A673 (cell line): ENCODE results near the gene JARID2. TPM values are rescaled to one million over a fixed set of nuclear protein-coding genes. Genes with fewer than 3 reads are reported as not detected.
A peak's percentile ranks its signal among the peaks of the same experiment; 100 is the strongest.

ENCODE experiments used
- BruUV-seq: library from RNA; stranded (reverse); fragments of 400-500 nt; replicated peaks from 2 replicates; lab custom pipeline; 2021; lab: Mats Ljungman, UMichigan
- CTCF ChIA-PET: fragments of 300-600 bp; sonication (Branson Sonifier 250); formaldehyde crosslinking; loops from one replicate; lab custom pipeline; 2022; ENCODE audit warnings: antibody characterized with exemption; lab: Charles Lee
- POLR2A ChIA-PET: fragments of 300-600 bp; sonication (Branson Sonifier 250); formaldehyde crosslinking; loops from one replicate; lab custom pipeline; 2022; ENCODE audit warnings: antibody characterized with exemption; ENCODE audit not compliant: low non-redundant PET; lab: Charles Lee
- DNase-seq: peaks from one replicate; pipeline ENCODE4 v3.0.0-alpha.2; 2015; ENCODE audit warnings: low spot score
- H3K27ac ChIP-seq: fragments of 200-600 bp; sonication (generic); 2 replicates; pipeline ENCODE4 v1.5.1; 2016; ENCODE audit warnings: mixed run types, low read depth, mild to moderate bottlenecking, mixed read lengths, antibody characterized with exemption, low read length; ENCODE audit not compliant: poor library complexity, severe bottlenecking
- H3K27me3 ChIP-seq: fragments of 200-600 bp; sonication (generic); replicated peaks from 2 replicates; pipeline ENCODE4 v1.6.1; 2017; ENCODE audit warnings: mixed run types, low read depth, mild to moderate bottlenecking, mixed read lengths, antibody characterized with exemption, low read length; ENCODE audit not compliant: insufficient read depth, poor library complexity
- H3K36me3 ChIP-seq: fragments of 200-600 bp; sonication (generic); 2 replicates; pipeline ENCODE4 v1.6.1; 2016; ENCODE audit warnings: mixed run types, mild to moderate bottlenecking, mixed read lengths, antibody characterized with exemption, low read length; ENCODE audit not compliant: insufficient read depth, poor library complexity, severe bottlenecking
- H3K4me1 ChIP-seq: fragments of 200-600 bp; sonication (generic); 2 replicates; pipeline ENCODE4 v1.6.1; 2017; ENCODE audit warnings: mixed run types, mild to moderate bottlenecking, mixed read lengths, antibody characterized with exemption, low read length; ENCODE audit not compliant: insufficient read depth, poor library complexity, severe bottlenecking
- H3K4me3 ChIP-seq: fragments of 200-600 bp; sonication (generic); 2 replicates; pipeline ENCODE4 v1.5.1; 2016; ENCODE audit warnings: low read depth, mixed run types, mild to moderate bottlenecking, mixed read lengths, low read length; ENCODE audit not compliant: poor library complexity, severe bottlenecking
- H3K9me3 ChIP-seq: fragments of 200-600 bp; sonication (generic); 2 replicates; pipeline ENCODE4 v1.6.1; 2016; ENCODE audit warnings: mixed run types, low read depth, mild to moderate bottlenecking, mixed read lengths, antibody characterized with exemption, low read length; ENCODE audit not compliant: poor library complexity, severe bottlenecking
- CTCF ChIP-seq: fragments of 300-800, 200-600 bp; sonication (generic); conservative IDR thresholded peaks from 2 replicates; pipeline ENCODE4 v1.5.1; 2017; ENCODE audit warnings: low read depth, mild to moderate bottlenecking, antibody characterized with exemption, low read length, moderate library complexity, mixed read lengths
- EZH2 ChIP-seq: fragments of 200-600 bp; sonication (generic); IDR thresholded peaks from 2 replicates; pipeline ENCODE4 v1.6.1; 2017; ENCODE audit warnings: borderline replicate concordance, low read depth, mild to moderate bottlenecking, mixed read lengths, antibody characterized with exemption, low read length; ENCODE audit not compliant: poor library complexity, severe bottlenecking
- intact Hi-C: fragments of 100-400 bp; cut with micrococcal nuclease; formaldehyde crosslinking; loops from one replicate; pipeline ENCODE4 v1.10.0; 2022; ENCODE audit not compliant: unreplicated experiment
- total RNA-seq: library from RNA; stranded (reverse); gene quantifications from 2 replicates; pipeline ENCODE4 v1.2.3, GENCODE V29; 2021

Gene JARID2
- total RNA-seq, 1 experiment from 2014 or later, result 29.4 TPM

- intact Hi-C loops, result loop anchor here (10.0 kb wide), 1 partner anchor 1379 kb away; no protein-coding TSS in a partner anchor
- DNase-seq, result peak; percentile 49
- H3K9me3 ChIP-seq, result no peaks in the 10 kb centered on the region
- H3K36me3 ChIP-seq, result peaks cover 34% of the 10 kb centered on the region
- H3K27ac ChIP-seq, result peak overlapping the region; percentile 57
- peak overlapping the region; percentile 28 for H3K4me3 ChIP-seq
- POLR2A ChIA-PET, result no interaction called here
- CTCF ChIA-PET, result interaction anchor here (0.5 to 0.8 kb wide), 3 partner anchors 61 to 118 kb away, joined by 3 to 5 read pairs (median 3); no protein-coding TSS in a partner anchor
- no peaks in the 10 kb centered on the region for H3K27me3 ChIP-seq
- no TSS peak for BruUV-seq
- H3K4me1 ChIP-seq, result peaks cover 29% of the 10 kb centered on the region
- TF ChIP-seq EZH2, result no peak
- TF ChIP-seq CTCF, result peak; percentile 34; the same call in 1 of the 2 replicates
These were observed 258.2 kb downstream of the JARID2 start for GRCh38 chr6:15504040-15504495.

GRCh38 chr6:15504581-15505350 is 258.9 kb downstream of the JARID2 start:
- TF ChIP-seq CTCF (no peak), EZH2 (no peak)
- no peaks in the 10 kb centered on the region for H3K27me3 ChIP-seq
- no peaks in the 10 kb centered on the region for H3K9me3 ChIP-seq
- intact Hi-C loops, result loop anchor here (10.0 kb wide), 1 partner anchor 1380 kb away; no protein-coding TSS in a partner anchor
- ChIA-PET CTCF (interaction anchor here (0.6 to 0.7 kb wide), 2 partner anchors 62 to 1520 kb away, joined by 3 to 6 read pairs; no protein-coding TSS in a partner anchor), POLR2A (no interaction called here)
- peak overlapping the region; percentile 28 for H3K4me3 ChIP-seq
- no TSS peak for BruUV-seq
- peaks cover 29% of the 10 kb centered on the region for H3K4me1 ChIP-seq
- H3K27ac ChIP-seq, result peak overlapping the region; percentile 57
- peaks cover 37% of the 10 kb centered on the region for H3K36me3 ChIP-seq
- peak; percentile 95 for DNase-seq

GRCh38 chr6:15505463-15505918 is 259.6 kb downstream of the JARID2 start:
- no TSS peak for BruUV-seq
- Histone ChIP-seq H3K4me1 (peaks cover 29% of the 10 kb centered on the region), H3K9me3 (no peaks in the 10 kb centered on the region), H3K27me3 (no peaks in the 10 kb centered on the region), H3K27ac (no peak overlapping the region), H3K36me3 (peaks cover 39% of the 10 kb centered on the region), H3K4me3 (no peak overlapping the region)
- POLR2A ChIA-PET, result no interaction called here
- intact Hi-C loops, result loop anchor here (10.0 kb wide), 1 partner anchor 1381 kb away; no protein-coding TSS in a partner anchor
- no peak for TF ChIP-seq EZH2
- TF ChIP-seq CTCF, result no peak
- CTCF ChIA-PET, result no interaction called here
- no peak for DNase-seq
